Immature natural killer cell (primary cell): ENCODE data around the gene HOXD4. TPM values are rescaled to one million over a fixed set of nuclear protein-coding genes. Genes with fewer than 3 reads are reported as not detected.

ENCODE experiments used
- DNase-seq, 3 donors: peaks; one replicate each; pipeline ENCODE4 v3.0.0; 2022; ENCODE audit warnings: mixed read lengths in 1 of 3
- H3K27ac Mint-ChIP-seq, 6 donors: one replicate each; pipeline ENCODE4 v1.8.0; 2020; ENCODE audit warnings: mixed read lengths in 6 of 6, mild to moderate bottlenecking in 5 of 6, inconsistent platforms in 4 of 6, moderate library complexity in 3 of 6
- H3K27me3 Mint-ChIP-seq, 3 donors: one replicate each; pipeline ENCODE4 v1.8.0; 2020 to 2021; ENCODE audit warnings: low read depth in 3 of 3, mild to moderate bottlenecking in 3 of 3, mixed read lengths in 3 of 3, moderate library complexity in 3 of 3, inconsistent platforms in 1 of 3
- H3K36me3 Mint-ChIP-seq, 3 donors: one replicate each; pipeline ENCODE4 v1.8.0; 2020; ENCODE audit warnings: mixed read lengths in 3 of 3, inconsistent platforms in 2 of 3, mild to moderate bottlenecking in 2 of 3
- H3K4me1 Mint-ChIP-seq, 2 donors: one replicate each; pipeline ENCODE4 v1.8.0; 2020; ENCODE audit warnings: inconsistent platforms in 2 of 2, mild to moderate bottlenecking in 2 of 2, mixed read lengths in 2 of 2, moderate library complexity in 1 of 2
- H3K4me3 Mint-ChIP-seq, 5 donors: one replicate each; pipeline ENCODE4 v1.8.0; 2020; ENCODE audit warnings: mild to moderate bottlenecking in 5 of 5, mixed read lengths in 5 of 5, inconsistent platforms in 3 of 5, moderate library complexity in 3 of 5
- H3K9me3 Mint-ChIP-seq, 6 donors: one replicate each; pipeline ENCODE4 v1.8.0; 2020; ENCODE audit warnings: mild to moderate bottlenecking in 6 of 6, mixed read lengths in 6 of 6, inconsistent platforms in 4 of 6, moderate library complexity in 3 of 6
- polyA plus RNA-seq, 3 donors: library from polyadenylated mRNA; unstranded; fragments of 300-500 nt; fragmentation: Illumina TruSeq; gene quantifications; one replicate each; pipeline ENCODE4 v1.2.3, GENCODE V29; 2021

HOXD4 gene
- polyA plus RNA-seq, 3 donors from 2014 or later = not detected

- DNase-seq = no peak
- Mint-ChIP-seq H3K4me3 (peak overlapping the region in 3 of 5 donors; percentile 8 to 75 (median 25)), H3K9me3 (peaks cover 3 to 38% (median 4%) of the 10 kb centered on the region in 6 donors), H3K4me1 (peaks cover 6% of the 10 kb centered on the region in 2 donors), H3K27me3 (peaks cover 49 to 72% (median 63%) of the 10 kb centered on the region in 3 donors), H3K27ac (no peak overlapping the region), H3K36me3 (peaks cover 0 to 9% (median 6%) of the 10 kb centered on the region in 3 donors)
Observed at GRCh38 chr2:176117823-176118371, 33.5 kb upstream of the HOXD4 start.

- Mint-ChIP-seq H3K4me1 (peaks cover 9% of the 10 kb centered on the region in 2 donors), H3K36me3 (peaks cover 0 to 9% (median 6%) of the 10 kb centered on the region in 3 donors), H3K27me3 (peaks cover 49 to 69% (median 59%) of the 10 kb centered on the region in 3 donors), H3K27ac (no peak overlapping the region), H3K4me3 (peak overlapping the region in 3 of 5 donors; percentile 39 to 75 (median 63)), H3K9me3 (peaks cover 0 to 38% (median 4%) of the 10 kb centered on the region in 6 donors)
- no peak for DNase-seq
Observed at GRCh38 chr2:176118601-176119339, 32.6 kb upstream of the HOXD4 start.

GRCh38 chr2:176120364-176121189 is 30.8 kb upstream of the HOXD4 start:
- H3K4me1 Mint-ChIP-seq = peaks cover 11% of the 10 kb centered on the region in 2 donors
- peaks cover 0 to 9% (median 6%) of the 10 kb centered on the region in 3 donors for H3K36me3 Mint-ChIP-seq
- no peak overlapping the region for H3K4me3 Mint-ChIP-seq
- H3K27me3 Mint-ChIP-seq = peaks cover 57 to 68% (median 62%) of the 10 kb centered on the region in 3 donors
- H3K9me3 Mint-ChIP-seq = peaks cover 0 to 34% (median 4%) of the 10 kb centered on the region in 6 donors
- DNase-seq = no peak
- H3K27ac Mint-ChIP-seq = no peak overlapping the region

- Mint-ChIP-seq H3K36me3 (peaks cover 0 to 9% (median 6%) of the 10 kb centered on the region in 3 donors), H3K27me3 (peaks cover 56 to 67% (median 64%) of the 10 kb centered on the region in 3 donors), H3K4me3 (peak overlapping the region in 1 of 5 donors; percentile 38), H3K27ac (no peak overlapping the region), H3K4me1 (peaks cover 11% of the 10 kb centered on the region in 2 donors), H3K9me3 (peaks cover 0 to 32% (median 4%) of the 10 kb centered on the region in 6 donors)
- no peak for DNase-seq
Observed at GRCh38 chr2:176121190-176122051, 29.9 kb upstream of the HOXD4 start.

GRCh38 chr2:176122052-176122682 is 29.2 kb upstream of the HOXD4 start:
- peaks cover 58 to 66% (median 65%) of the 10 kb centered on the region in 3 donors for H3K27me3 Mint-ChIP-seq
- DNase-seq = peak in 1 of 3 donors; percentile 37
- peaks cover 11 to 16% of the 10 kb centered on the region in 2 donors for H3K4me1 Mint-ChIP-seq
- peaks cover 0 to 9% (median 3%) of the 10 kb centered on the region in 3 donors for H3K36me3 Mint-ChIP-seq
- H3K4me3 Mint-ChIP-seq = peak overlapping the region; percentile 58 to 72 (median 69)
- peaks cover 0 to 27% (median 6%) of the 10 kb centered on the region in 6 donors for H3K9me3 Mint-ChIP-seq
- H3K27ac Mint-ChIP-seq = no peak overlapping the region

- peak in 2 of 3 donors; percentile 19 to 29 for DNase-seq
- Mint-ChIP-seq H3K4me3 (peak within 1 kb of the TSS; percentile 58 to 72 (median 69)), H3K27me3 (peaks cover 58 to 73% (median 70%) of the 10 kb centered on the region in 3 donors), H3K9me3 (peaks cover 0 to 27% (median 6%) of the 10 kb centered on the region in 6 donors), H3K36me3 (peaks cover 0 to 9% (median 3%) of the 10 kb centered on the region in 3 donors), H3K27ac (no peak within 1 kb of the TSS), H3K4me1 (peaks cover 13 to 22% of the 10 kb centered on the region in 2 donors)
Observed at GRCh38 chr2:176122683-176123410, 28.5 kb upstream of the HOXD4 start, which contains the start of gene HOXD9. HOXD9 (plus strand) TSS chr2:176122719; CDS start chr2:176122769, 50 bp downstream.

- no peak for DNase-seq
- Mint-ChIP-seq H3K27me3 (peaks cover 59 to 73% (median 71%) of the 10 kb centered on the region in 3 donors), H3K9me3 (peaks cover 0 to 22% (median 6%) of the 10 kb centered on the region in 6 donors), H3K4me3 (peak overlapping the region in 4 of 5 donors; percentile 21 to 53 (median 36)), H3K27ac (no peak overlapping the region), H3K4me1 (peaks cover 17 to 28% of the 10 kb centered on the region in 2 donors), H3K36me3 (peaks cover 0 to 5% (median 3%) of the 10 kb centered on the region in 3 donors)
Observed at GRCh38 chr2:176123411-176124109, 27.8 kb upstream of the HOXD4 start.

- no peak for DNase-seq
- Mint-ChIP-seq H3K4me1 (peaks cover 18 to 30% of the 10 kb centered on the region in 2 donors), H3K4me3 (peak overlapping the region in 2 of 5 donors; percentile 27 to 44), H3K36me3 (no peaks in the 10 kb centered on the region), H3K27me3 (peaks cover 62 to 72% (median 70%) of the 10 kb centered on the region in 3 donors), H3K9me3 (peaks cover 0 to 17% (median 4%) of the 10 kb centered on the region in 6 donors), H3K27ac (no peak overlapping the region)
Observed at GRCh38 chr2:176124110-176124946, 27.0 kb upstream of the HOXD4 start.

GRCh38 chr2:176124947-176125771 is 26.2 kb upstream of the HOXD4 start:
- Mint-ChIP-seq H3K36me3 (no peaks in the 10 kb centered on the region), H3K9me3 (peaks cover 0 to 10% (median 2%) of the 10 kb centered on the region in 6 donors), H3K27me3 (peaks cover 59 to 68% (median 67%) of the 10 kb centered on the region in 3 donors), H3K4me3 (peak overlapping the region in 2 of 5 donors; percentile 24 to 30), H3K27ac (no peak overlapping the region), H3K4me1 (peaks cover 19 to 30% of the 10 kb centered on the region in 2 donors)
- DNase-seq = no peak

- Mint-ChIP-seq H3K27ac (no peak overlapping the region), H3K4me1 (peaks cover 21 to 32% of the 10 kb centered on the region in 2 donors), H3K4me3 (no peak overlapping the region), H3K27me3 (peaks cover 55 to 66% (median 65%) of the 10 kb centered on the region in 3 donors), H3K9me3 (peaks cover 0 to 7% (median 2%) of the 10 kb centered on the region in 6 donors), H3K36me3 (no peaks in the 10 kb centered on the region)
- no peak for DNase-seq
Observed at GRCh38 chr2:176125772-176126054, 25.6 kb upstream of the HOXD4 start.
